Heart left ventricle (tissue), 16 donors: ENCODE data around the gene PARD3. TPM values are rescaled to one million over a fixed set of nuclear protein-coding genes. Genes with fewer than 3 reads are reported as not detected.

Experiments used
- ATAC-seq, 4 donors: fragments of 200-7000 bp; cut with Tn5 transposase; one replicate each; pipeline ENCODE4 v1.9.1; 2020 to 2022; ENCODE audit warnings: moderate library complexity in 4 of 4, mild to moderate bottlenecking in 3 of 4, moderate number of reproducible peaks in 1 of 4
- DNase-seq, 5 donors: peaks; one replicate each; pipeline ENCODE4 v3.0.0-alpha.2; 2020
- H3K27ac ChIP-seq, 12 donors: fragments of 200-600 bp; sonication (generic) in 4 of 12; one replicate each; pipeline versions ENCODE4 v1.5.0 to v1.8.0; 2016 to 2022; ENCODE audit warnings: mild to moderate bottlenecking in 2 of 12
- H3K27me3 ChIP-seq, 9 donors: fragments of 200-600 bp; sonication (generic) in 2 of 9; one replicate each; pipeline versions ENCODE4 v1.5.1 to v1.8.0; 2016 to 2022; ENCODE audit warnings: mild to moderate bottlenecking in 3 of 9
- H3K36me3 ChIP-seq, 9 donors: fragments of 200-600 bp; sonication (generic) in 2 of 9; one replicate each; pipeline versions ENCODE4 v1.5.0 to v1.8.0; 2018 to 2022; ENCODE audit warnings: mild to moderate bottlenecking in 2 of 9
- H3K4me1 ChIP-seq, 12 donors: fragments of 200-600 bp; sonication (generic) in 4 of 12; one replicate each; pipeline versions ENCODE4 v1.5.0 to v1.8.0; 2016 to 2022; ENCODE audit warnings: mild to moderate bottlenecking in 3 of 12
- H3K4me3 ChIP-seq, 12 donors: fragments of 200-600 bp; sonication (generic) in 4 of 12; one replicate each; pipeline versions ENCODE4 v1.5.0 to v1.8.0; 2017 to 2022; ENCODE audit warnings: mild to moderate bottlenecking in 9 of 12, moderate library complexity in 4 of 12
- H3K9me3 ChIP-seq, 12 donors: fragments of 200-600 bp; sonication (generic) in 4 of 12; one replicate each; pipeline versions ENCODE4 v1.5.0 to v1.8.0; 2016 to 2022; ENCODE audit warnings: mild to moderate bottlenecking in 1 of 12
- POLR2A ChIP-seq, 2 donors: fragments of 450-650 bp; IDR thresholded peaks; one replicate each; pipeline ENCODE4 v1.6.1; 2017; ENCODE audit warnings: antibody characterized with exemption in 2 of 2, mild to moderate bottlenecking in 2 of 2, moderate library complexity in 2 of 2
- WGBS, 4 donors: extraction: QIAGEN DNeasy Blood & Tissue Kit in 2 of 4; methylation state at CpG; one replicate each; pipeline versions ENCODE4 v1.1.5 to v1.1.7; 2013 to 2018; 5-methylcytosine and 5-hydroxymethylcytosine counted together
- intact Hi-C, 10 donors: fragments of 100-400 bp; cut with DNase I; formaldehyde crosslinking; loops; one replicate each; pipeline versions ENCODE4 v1.11.1 to v1.14.2; 2022
- polyA plus RNA-seq, 2 donors: library from polyadenylated mRNA; stranded (reverse); fragments of 200-250 nt; gene quantifications; one replicate each; pipeline ENCODE4 v1.2.3, GENCODE V29; 2013
- total RNA-seq, 9 donors: library from RNA; depleted of rRNA in 2 of 9; stranded (reverse); fragments of >200 nt in 2 of 9; fragmentation: NEBNext Ultra II Directional in 3 of 9; extraction: Animal tissue kit (Norgen Biotek cat#: 25700) in 3 of 9; gene quantifications; one replicate each; pipeline versions ENCODE4 v1.1.0 to v1.2.4, GENCODE V29; 2016 to 2023
- TF ChIP-seq, protein P1 (sequence below), 12 donors: fragments of 200-600 bp; sonication (generic) in 4 of 12; IDR thresholded peaks; one replicate each; pipeline versions ENCODE4 v1.5.0 to v1.8.0; 2018 to 2022; ENCODE audit warnings: antibody characterized with exemption in 12 of 12, mild to moderate bottlenecking in 5 of 12
- donor health status: ischemic (EF 13 %, LVEDD 7.1; RV severe dilation, severe dysfunction).
- donor health status: healthy with polysubstance abuse.
- donor health status: DM: no; HTN: yes; CAD: no.
- donor health status: DM: no; HTN: no; CAD: no.
- donor health status: ischemic (EF 25% LVEDD 6.9; RV normal size, moderate dysfunction).
- donor health status: ischemic (EF 25% LVEDD 5.7; RV mildly dilated, moderate dysfunction).
- donor health status: healthy.
- donor health status: DM: yes; HTN: yes; CAD: no.
- donor health status: ischemic (EF 35%, LVEDD 5.7; RV mildly dilated, moderate dysfunction).
- donor health status: nonischemic (EF 11% LVEDD 7.7; RV severe dilation, severe dysfunction).
- donor health status: DM: yes; HTN: yes; CAD: no.
- donor health status: PGD.
- donor health status: ischemic (EF 29% LVEDD 5.4; RV normal size, mild dysfunction).
- donor health status: nonischemic (EF 23%, LVEDD 6.1; RV moderate dilation, normal function).

The PARD3 gene
- total and polyA plus RNA-seq, 11 donors = 24.8 to 69.7 (median 33.1) TPM

- TF ChIP-seq, protein P1, sequence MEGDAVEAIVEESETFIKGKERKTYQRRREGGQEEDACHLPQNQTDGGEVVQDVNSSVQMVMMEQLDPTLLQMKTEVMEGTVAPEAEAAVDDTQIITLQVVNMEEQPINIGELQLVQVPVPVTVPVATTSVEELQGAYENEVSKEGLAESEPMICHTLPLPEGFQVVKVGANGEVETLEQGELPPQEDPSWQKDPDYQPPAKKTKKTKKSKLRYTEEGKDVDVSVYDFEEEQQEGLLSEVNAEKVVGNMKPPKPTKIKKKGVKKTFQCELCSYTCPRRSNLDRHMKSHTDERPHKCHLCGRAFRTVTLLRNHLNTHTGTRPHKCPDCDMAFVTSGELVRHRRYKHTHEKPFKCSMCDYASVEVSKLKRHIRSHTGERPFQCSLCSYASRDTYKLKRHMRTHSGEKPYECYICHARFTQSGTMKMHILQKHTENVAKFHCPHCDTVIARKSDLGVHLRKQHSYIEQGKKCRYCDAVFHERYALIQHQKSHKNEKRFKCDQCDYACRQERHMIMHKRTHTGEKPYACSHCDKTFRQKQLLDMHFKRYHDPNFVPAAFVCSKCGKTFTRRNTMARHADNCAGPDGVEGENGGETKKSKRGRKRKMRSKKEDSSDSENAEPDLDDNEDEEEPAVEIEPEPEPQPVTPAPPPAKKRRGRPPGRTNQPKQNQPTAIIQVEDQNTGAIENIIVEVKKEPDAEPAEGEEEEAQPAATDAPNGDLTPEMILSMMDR (IDR thresholded peaks at IDR 0.05) = no peak
- no peak for TF ChIP-seq POLR2A (IDR thresholded peaks at IDR 0.05)
- intact Hi-C loops = loop anchor here in 1 of 10 donors (10.0 kb wide), 1 partner anchor 773 kb away; the partner anchor contains the start of gene NRP1
- peaks cover 0 to 11% (median 0%) of the 10 kb centered on the region in 12 donors for H3K4me1 ChIP-seq
- 93 to 96% (median 94%) methylated on average over 17 of the region's 17 CpGs for WGBS, 4 donors
- H3K27ac ChIP-seq = no peak overlapping the region
- DNase-seq (no peak), ATAC-seq (no peak)
- no peaks in the 10 kb centered on the region for H3K9me3 ChIP-seq
- no peaks in the 10 kb centered on the region for H3K27me3 ChIP-seq
- H3K4me3 ChIP-seq = no peak overlapping the region
- H3K36me3 ChIP-seq = peaks cover 0 to 8% (median 3%) of the 10 kb centered on the region in 9 donors
These were observed 707.2 kb downstream of the PARD3 start for GRCh38 chr10:34107626-34108516.

DNA sequence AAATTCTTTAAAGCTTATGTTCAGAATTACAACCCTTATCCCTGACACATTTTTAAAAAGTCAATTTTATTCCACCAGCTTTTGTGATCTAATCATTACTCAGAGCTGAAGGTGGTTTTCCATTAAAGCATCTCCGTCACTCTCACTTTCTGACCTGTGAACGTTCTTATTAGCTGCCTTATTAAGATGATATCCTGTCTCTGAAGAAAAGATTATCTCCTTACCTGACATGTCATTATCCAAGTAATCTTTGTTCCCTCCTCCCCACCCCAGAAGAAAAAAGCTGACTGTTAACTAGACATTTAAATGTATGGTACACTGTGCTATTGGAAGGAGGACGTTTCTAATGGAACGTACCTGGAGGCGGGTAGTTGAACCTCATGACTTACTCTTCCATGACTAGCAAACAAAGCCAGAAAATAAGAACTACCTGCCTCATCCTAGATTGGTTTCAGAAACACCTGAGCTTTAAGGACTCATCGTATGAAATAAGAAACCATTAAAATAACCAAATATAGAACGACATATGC, 708.7 kb downstream of the PARD3 start:
- 93 to 95% (median 95%) methylated on average over 7 of the region's 7 CpGs for WGBS, 4 donors
- peaks cover 0 to 8% (median 3%) of the 10 kb centered on the region in 9 donors for H3K36me3 ChIP-seq
- no peaks in the 10 kb centered on the region for H3K9me3 ChIP-seq

DNA sequence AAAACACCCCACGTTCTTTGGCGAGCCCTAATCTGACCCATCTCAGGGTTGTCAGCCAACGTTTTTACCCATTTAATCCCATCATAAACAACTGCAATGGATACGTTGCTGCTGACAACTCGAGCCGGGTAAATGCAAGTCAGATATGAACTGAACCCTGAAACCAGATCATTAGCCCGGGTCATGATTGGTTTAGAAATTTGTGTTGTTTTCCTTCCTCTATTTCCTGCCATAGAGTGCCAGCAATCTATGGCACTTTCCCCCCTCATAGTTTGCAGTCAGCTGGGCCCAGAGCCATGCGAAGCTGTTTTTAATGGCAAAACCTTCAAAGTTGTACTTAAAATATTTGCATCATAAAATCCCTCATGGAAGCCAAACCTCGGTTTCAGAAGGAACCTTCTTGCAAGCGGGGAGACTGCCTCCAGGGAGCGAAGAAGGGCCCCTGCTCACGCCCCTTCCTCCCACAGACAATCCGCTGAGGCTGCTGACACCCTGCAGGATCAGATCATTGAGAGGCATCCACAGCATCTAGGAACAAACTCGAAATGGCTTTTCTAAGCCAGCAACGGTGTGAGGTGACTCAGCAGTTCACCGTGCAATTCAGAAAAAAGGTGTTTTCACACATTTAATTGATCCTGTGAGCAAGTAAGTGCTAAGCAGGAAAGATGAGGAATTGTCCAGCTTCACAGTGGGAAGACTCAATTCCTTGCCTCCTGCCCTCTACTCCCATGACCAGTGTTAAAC, 710.1 kb downstream of the PARD3 start:
- no peak for TF ChIP-seq POLR2A (IDR thresholded peaks at IDR 0.05)
- TF ChIP-seq, protein P1 (IDR thresholded peaks at IDR 0.05) = no peak
- WGBS, 4 donors = 65 to 69% (median 68%) methylated on average over 16 of the region's 16 CpGs
- no peak overlapping the region for H3K4me3 ChIP-seq

More for the DNA sequence above, 708.7 kb downstream of the PARD3 start:
- ATAC-seq (no peak), DNase-seq (no peak)
- H3K27me3 ChIP-seq = no peaks in the 10 kb centered on the region
- no peak overlapping the region for H3K4me3 ChIP-seq
- no peak overlapping the region for H3K27ac ChIP-seq
- peaks cover 0 to 21% (median 0%) of the 10 kb centered on the region in 12 donors for H3K4me1 ChIP-seq
- intact Hi-C loops = loop anchor here in 1 of 10 donors (10.0 kb wide), 1 partner anchor 772 kb away; the partner anchor contains the start of gene NRP1
- TF ChIP-seq, protein P1 (IDR thresholded peaks at IDR 0.05) = no peak
- TF ChIP-seq POLR2A (IDR thresholded peaks at IDR 0.05) = no peak

More for the DNA sequence above, 710.1 kb downstream of the PARD3 start:
- H3K27ac ChIP-seq = no peak overlapping the region
- DNase-seq (no peak), ATAC-seq (no peak)
- peaks cover 0 to under 1% (median 0%) of the 10 kb centered on the region in 9 donors for H3K36me3 ChIP-seq
- no peaks in the 10 kb centered on the region for H3K27me3 ChIP-seq
- peaks cover 0 to 4% (median 0%) of the 10 kb centered on the region in 12 donors for H3K9me3 ChIP-seq
- intact Hi-C loops = loop anchor here in 1 of 10 donors (10.0 kb wide), 1 partner anchor 770 kb away; the partner anchor contains the start of gene NRP1
- H3K4me1 ChIP-seq = peaks cover 0 to 22% (median 0%) of the 10 kb centered on the region in 12 donors
